ENCODE measurements around the gene ICOSLG. TPM values are rescaled to one million over a fixed set of nuclear protein-coding genes. Genes with fewer than 3 reads are reported as not detected.

Gene ICOSLG
- total and polyA plus RNA-seq, 2 of the 4 experiments (the other 2 are of a cell fraction): under 0.01 to 0.09 TPM

- dilution Hi-C loops (cut with HindIII; ENCODE audit: low sequenced_read_pairs, unreplicated experiment) (no loop called here), in situ Hi-C loops (cut with MboI; ENCODE audit: low sequenced_read_pairs) (no loop called here), intact Hi-C loops (cut with micrococcal nuclease) (no loop called here)
- H3K9me3 ChIP-seq (ENCODE audit: control insufficient read depth, insufficient read depth, low read length): peaks cover 8% of the 10 kb centered on the region
- BruUV-seq (replicated peaks): no TSS peak
- 55% methylated on average over 4 of the region's 18 CpGs; no CpG with 5 or more reads in 1 of the 2 experiments for WGBS, 2 experiments (ENCODE audit: extremely low coverage in 2 of 2, insufficient read length in 1 of 2)
- no peaks in the 10 kb centered on the region for H3K4me1 ChIP-seq (ENCODE audit: control insufficient read depth, insufficient read depth, low read length)
- CTCF ChIA-PET: no interaction called here
- no peak overlapping the region for H4K8ac ChIP-seq (ENCODE audit: low read depth in 2 of 2, low read length in 2 of 2)
- H3K14ac ChIP-seq (replicated peaks; ENCODE audit: low read depth, low read length): no peak overlapping the region
- H3K79me1 ChIP-seq (ENCODE audit: low read depth in 1 of 2, low read length in 2 of 2): no peaks in the 10 kb centered on the region
- TF ChIP-seq CHD1 (IDR thresholded peaks at IDR 0.05; ENCODE audit: low read depth, low read length): no peak
- TF ChIP-seq MAZ (IDR thresholded peaks at IDR 0.05; ENCODE audit: borderline replicate concordance, low read depth, low read length): no peak
- no peak for TF ChIP-seq ELK1 (IDR thresholded peaks at IDR 0.05; ENCODE audit: borderline replicate concordance, low read depth, low read length)
- no peak for TF ChIP-seq POLR2A (IDR thresholded peaks at IDR 0.05; ENCODE audit: low read depth, low read length)
- TF ChIP-seq CEBPB (IDR thresholded peaks at IDR 0.05; ENCODE audit: low read depth, low read length): no peak
- no peak for TF ChIP-seq FOS (IDR thresholded peaks at IDR 0.05; ENCODE audit: low read depth, low read length)
- TF ChIP-seq MXI1 (IDR thresholded peaks at IDR 0.05; ENCODE audit: borderline replicate concordance, low read depth, low read length): no peak
- no peak for TF ChIP-seq USF2 (IDR thresholded peaks at IDR 0.05; ENCODE audit: low read depth, low read length)
- no peak for TF ChIP-seq RCOR1 (IDR thresholded peaks at IDR 0.05; ENCODE audit: insufficient replicate concordance, low read length)
- no peak for TF ChIP-seq RAD21 (IDR thresholded peaks at IDR 0.05; ENCODE audit: low read length)
- no peak for TF ChIP-seq NFE2L2 (IDR thresholded peaks at IDR 0.05; ENCODE audit: low read depth, low read length)
- TF ChIP-seq BHLHE40 (IDR thresholded peaks at IDR 0.05; ENCODE audit: low read depth, low read length): no peak
- TF ChIP-seq MAFK (IDR thresholded peaks at IDR 0.05; ENCODE audit: low read depth, low read length): no peak
- no peak for TF ChIP-seq RFX5 (IDR thresholded peaks at IDR 0.05; ENCODE audit: low read depth, low read length)
- POLR2A ChIA-PET (ENCODE audit: unreplicated experiment): no interaction called here
- no peak overlapping the region for H2AK9ac ChIP-seq (replicated peaks; ENCODE audit: low read depth, low read length, poor library complexity)
- no peak overlapping the region for H4K91ac ChIP-seq (ENCODE audit: insufficient read depth, low read depth, low read length)
- no peaks in the 10 kb centered on the region for H3K36me3 ChIP-seq (ENCODE audit: control insufficient read depth, insufficient read depth, low read length)
- no peak overlapping the region for H3K4ac ChIP-seq (ENCODE audit: low read depth, low read length)
- no peak for DNase-seq
- no peak overlapping the region for H3K9ac ChIP-seq (ENCODE audit: low read depth, low read length)
- no peak overlapping the region for H2BK120ac ChIP-seq (ENCODE audit: low read depth, low read length)
- no peaks in the 10 kb centered on the region for H4K20me1 ChIP-seq (ENCODE audit: insufficient read depth, low read length)
- H3K23ac ChIP-seq (ENCODE audit: low read depth, low read length): no peak overlapping the region
- H2AFZ ChIP-seq (replicated peaks; ENCODE audit: low read length, poor library complexity): no peak overlapping the region
- H2AK5ac ChIP-seq (ENCODE audit: low read depth, low read length): no peak overlapping the region
- no peak overlapping the region for H4K5ac ChIP-seq (ENCODE audit: low read depth, low read length)
- H3K27me3 ChIP-seq (ENCODE audit: control insufficient read depth, insufficient read depth, low read length): peaks cover 22% of the 10 kb centered on the region
- H3K27ac ChIP-seq (ENCODE audit: insufficient read depth, low read length): no peak overlapping the region
- no peak overlapping the region for H2BK5ac ChIP-seq (ENCODE audit: low read depth, low read length, poor library complexity, severe bottlenecking)
- no peak overlapping the region for H3K4me2 ChIP-seq (ENCODE audit: low read depth, low read length)
- H3K4me3 ChIP-seq (ENCODE audit: insufficient read depth, low read depth, low read length): no peak overlapping the region
- no peak overlapping the region for H2BK15ac ChIP-seq (ENCODE audit: low read depth, low read length)
- no peak for ATAC-seq (ENCODE audit: low read depth)
- no peak overlapping the region for H3K56ac ChIP-seq (ENCODE audit: extremely low read depth, insufficient read depth, low read length)
- no peak overlapping the region for H2BK20ac ChIP-seq (ENCODE audit: low read depth, low read length)
- no peaks in the 10 kb centered on the region for H3K9me1 ChIP-seq (ENCODE audit: insufficient read depth, low read length)
- H3K18ac ChIP-seq (ENCODE audit: low read depth, low read length): no peak overlapping the region
Measured at GRCh38 chr21:44263221-44263760, 22.5 kb upstream of the ICOSLG start.

Measured in IMR-90 (cell line).